GM12801 (cell line): ENCODE results near the gene VCP.

Source experiments
- CTCF ChIP-seq: IDR thresholded peaks from one replicate; pipeline ENCODE4 v1.5.1; 2011; ENCODE audit warnings: control low read depth; ENCODE audit not compliant: insufficient read length; ENCODE audit errors: extremely low read depth

The VCP gene

GRCh38 chr9:35097573-35097972, 25.1 kb upstream of the VCP start:
- TF ChIP-seq CTCF = no peak

- peak; percentile 27 for TF ChIP-seq CTCF
Measured at GRCh38 chr9:35096035-35096849, 23.8 kb upstream of the VCP start, which contains the start of gene PIGO. PIGO (minus strand) TSS chr9:35096591; CDS start chr9:35095565, 1,026 bp downstream.

GRCh38 chr9:35091536-35091935, 19.1 kb upstream of the VCP start:
- no peak for TF ChIP-seq CTCF

- no peak for TF ChIP-seq CTCF
Measured at GRCh38 chr9:35089434-35089833, 17.0 kb upstream of the VCP start.

- no peak for TF ChIP-seq CTCF
Measured at GRCh38 chr9:35085078-35085477, 12.7 kb upstream of the VCP start.

- TF ChIP-seq CTCF = no peak
Measured at GRCh38 chr9:35079426-35080341, 7.3 kb upstream of the VCP start, which contains the start of gene FANCG. FANCG (minus strand) TSS chr9:35079942; CDS start chr9:35079524, 418 bp downstream.

- TF ChIP-seq CTCF = no peak
Measured at GRCh38 chr9:35079041-35079425, 6.6 kb upstream of the VCP start.
